ENCODE data around the gene PDE4B.
"Not testable (repeated sequence)": the region's sequence is repeated elsewhere in the genome, so short reads cannot be mapped to it uniquely, and the experiment has no call there.

The PDE4B gene

GRCh38 chr1:66415866-66416265 lies 623.2 kb downstream of the PDE4B start:
- TF ChIP-seq CTCF (IDR thresholded peaks at IDR 0.05; ENCODE audit: control insufficient read depth, insufficient read depth, low read depth, low read length, missing control alignments), result no peak
- no peak for DNase-seq (ENCODE audit: low read depth)
- no peak overlapping the region for H3K4me3 ChIP-seq (ENCODE audit: control insufficient read depth, low read depth, low read length)

- no peak for TF ChIP-seq CTCF (IDR thresholded peaks at IDR 0.05; ENCODE audit: control insufficient read depth, insufficient read depth, low read depth, low read length, missing control alignments)
- DNase-seq (ENCODE audit: low read depth), result no peak
- no peak overlapping the region for H3K4me3 ChIP-seq (ENCODE audit: control insufficient read depth, low read depth, low read length)
These were observed 623.6 kb downstream of the PDE4B start for GRCh38 chr1:66416295-66416694.

DNA sequence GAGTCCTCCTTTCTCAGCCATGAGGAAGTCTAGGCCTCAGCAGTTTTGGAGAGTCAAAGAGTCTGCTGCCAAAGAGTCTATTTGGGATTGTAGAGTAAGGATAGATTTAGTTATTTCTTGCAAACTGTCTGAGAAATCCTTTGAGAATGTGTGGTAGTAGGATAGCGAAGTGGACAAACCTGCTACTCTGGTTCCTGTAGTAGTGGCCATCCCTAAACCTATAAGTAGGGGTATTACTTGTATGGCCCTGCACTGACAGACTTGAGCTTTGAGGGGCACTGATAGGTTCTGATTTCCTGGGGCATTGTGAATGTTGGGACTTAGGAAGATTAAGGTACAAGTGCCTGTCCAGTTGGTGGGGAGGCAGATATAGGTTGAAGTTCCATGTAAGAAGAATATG lies 625.3 kb downstream of the PDE4B start:
- DNase-seq (ENCODE audit: low read depth), result no peak
- no peak overlapping the region for H3K4me3 ChIP-seq (ENCODE audit: control insufficient read depth, low read depth, low read length)
- no peak for TF ChIP-seq CTCF (IDR thresholded peaks at IDR 0.05; ENCODE audit: control insufficient read depth, insufficient read depth, low read depth, low read length, missing control alignments)

DNA sequence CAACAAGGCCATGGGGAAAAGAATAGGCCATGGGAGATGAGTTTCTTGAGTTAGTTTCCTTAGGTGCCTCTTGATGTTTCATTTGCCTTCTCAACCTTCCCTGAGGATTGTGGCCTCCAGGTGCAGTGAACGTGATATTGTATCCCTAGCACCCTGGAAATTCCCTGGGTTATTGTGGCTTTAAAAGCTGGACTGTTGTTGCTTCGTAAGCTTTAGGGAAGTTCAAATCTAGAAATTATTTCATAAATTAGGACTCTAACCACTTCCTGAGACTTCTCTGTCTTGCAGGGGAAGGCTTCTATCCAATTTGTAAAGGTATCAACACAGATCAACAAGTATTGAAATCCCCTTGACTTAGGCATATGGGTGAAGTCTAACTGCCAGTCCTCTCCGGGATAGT lies 627.5 kb downstream of the PDE4B start:
- H3K4me3 ChIP-seq (ENCODE audit: control insufficient read depth, low read depth, low read length); DNase-seq (ENCODE audit: low read depth): not testable (repeated sequence)

DNA sequence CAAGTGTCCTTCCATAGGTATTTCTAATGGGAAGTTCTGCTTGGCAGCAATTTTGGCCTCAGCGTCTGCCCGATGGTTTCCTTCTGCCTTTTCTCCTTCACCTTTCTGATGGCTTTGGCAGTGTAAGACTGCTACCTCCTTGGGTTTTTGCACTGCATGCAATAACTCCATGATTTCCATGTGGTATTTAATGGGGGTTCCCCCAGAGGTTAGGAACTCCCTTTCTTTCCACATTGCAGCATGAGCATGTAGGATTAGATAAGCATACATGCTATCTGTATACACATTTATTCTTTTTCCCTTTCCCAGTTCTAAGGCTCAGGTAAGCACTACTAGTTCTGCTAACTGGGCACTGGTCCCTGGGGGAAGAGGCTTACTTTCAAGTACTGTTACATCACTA lies 628.2 kb downstream of the PDE4B start:
- not testable (repeated sequence) for H3K4me3 ChIP-seq (ENCODE audit: control insufficient read depth, low read depth, low read length); DNase-seq (ENCODE audit: low read depth)

DNA sequence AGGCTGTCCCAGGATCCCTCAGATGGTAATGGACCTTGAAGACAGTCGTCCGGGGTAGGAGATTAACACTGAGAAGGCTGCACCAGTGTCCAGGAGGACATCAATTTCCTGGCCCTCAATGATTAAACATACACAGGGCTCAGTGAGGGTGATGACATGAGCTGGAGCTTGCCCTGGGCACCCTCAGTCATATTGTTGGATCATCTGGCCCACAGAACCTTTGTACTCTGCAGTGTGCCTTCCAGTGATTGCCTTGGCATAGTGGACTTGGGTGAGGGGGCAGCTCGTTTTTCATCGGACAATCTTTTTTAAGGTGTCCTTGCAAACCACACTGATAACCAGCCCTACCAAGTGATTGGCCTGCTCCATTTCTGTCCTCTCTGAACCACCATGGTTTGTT lies 630.1 kb downstream of the PDE4B start:
- DNase-seq (ENCODE audit: low read depth), result no peak

More for the DNA sequence above, 630.1 kb downstream of the PDE4B start:
- no peak overlapping the region for H3K4me3 ChIP-seq (ENCODE audit: control insufficient read depth, low read depth, low read length)
- no peak for TF ChIP-seq CTCF (IDR thresholded peaks at IDR 0.05; ENCODE audit: control insufficient read depth, insufficient read depth, low read depth, low read length, missing control alignments)

All from AG09309 (cell line).